ENCODE measurements around the gene NMNAT1. TPM values are rescaled to one million over a fixed set of nuclear protein-coding genes. Genes with fewer than 3 reads are reported as not detected.

The NMNAT1 gene
- total and polyA plus RNA-seq, 8 donors: 3.1 to 18.8 (median 8.7) TPM

GRCh38 chr1:9910076-9910422 lies 33.2 kb upstream of the NMNAT1 start, which contains the start of gene CTNNBIP1:
TSS of gene CTNNBIP1 (minus strand) at chr1:9910269. CDS start at chr1:9872064, 38,205 bp downstream.
- no peaks in the 10 kb centered on the region for H3K27me3 ChIP-seq
- intact Hi-C loops (cut with DNase I; ENCODE audit: low total_unique reads): no loop called here
- DNase-seq: no peak
- H3K4me3 ChIP-seq: peak within 1 kb of the TSS; percentile 75 to 95 (median 80)
- H3K27ac ChIP-seq: peak within 1 kb of the TSS; percentile 92 to 98 (median 94)
- H3K9me3 ChIP-seq: no peaks in the 10 kb centered on the region
- no peak for TF ChIP-seq CTCF (IDR thresholded peaks at IDR 0.05)
- TF ChIP-seq POLR2AphosphoS5 (IDR thresholded peaks at IDR 0.05): peak; percentile 12 to 92 (median 47)
- H3K36me3 ChIP-seq: no peaks in the 10 kb centered on the region
- WGBS, 5 donors: 0 to 1% (median 0%) methylated on average over 9 to 44 of the region's 55 CpGs; no CpG with 5 or more reads in 2 of the 5 donors
- peaks cover 23 to 53% (median 36%) of the 10 kb centered on the region in 4 donors for H3K4me1 ChIP-seq

GRCh38 chr1:9910423-9911178 lies 32.7 kb upstream of the NMNAT1 start:
- Histone ChIP-seq H3K36me3 (no peaks in the 10 kb centered on the region), H3K27ac (peak overlapping the region; percentile 92 to 98 (median 94)), H3K4me1 (peaks cover 23 to 48% (median 36%) of the 10 kb centered on the region in 4 donors), H3K9me3 (no peaks in the 10 kb centered on the region), H3K27me3 (no peaks in the 10 kb centered on the region), H3K4me3 (peak overlapping the region; percentile 52 to 59 (median 55))
- DNase-seq: peak; percentile 100
- intact Hi-C loops (cut with DNase I; ENCODE audit: low total_unique reads): no loop called here
- TF ChIP-seq POLR2AphosphoS5 (IDR thresholded peaks at IDR 0.05) (peak; percentile 77 to 88 (median 87)), EP300 (IDR thresholded peaks at IDR 0.05) (no peak), CTCF (IDR thresholded peaks at IDR 0.05) (no peak), POLR2A (IDR thresholded peaks at IDR 0.05) (peak in 2 of 4 donors; percentile 70 to 84)
- WGBS, 5 donors: 0 to 1% (median 1%) methylated on average over 22 to 45 of the region's 45 CpGs

GRCh38 chr1:9912264-9912936 lies 30.9 kb upstream of the NMNAT1 start:
- DNase-seq: no peak
- H3K4me3 ChIP-seq: no peak overlapping the region
- WGBS, 5 donors: 65 to 74% (median 70%) methylated on average over 11 to 12 of the region's 12 CpGs
- no peaks in the 10 kb centered on the region for H3K36me3 ChIP-seq
- no peaks in the 10 kb centered on the region for H3K9me3 ChIP-seq
- intact Hi-C loops (cut with DNase I; ENCODE audit: low total_unique reads): no loop called here
- peak overlapping the region in 1 of 5 donors; percentile 92 for H3K27ac ChIP-seq
- no peaks in the 10 kb centered on the region for H3K27me3 ChIP-seq
- peaks cover 23 to 34% (median 31%) of the 10 kb centered on the region in 4 donors for H3K4me1 ChIP-seq
- TF ChIP-seq EP300 (IDR thresholded peaks at IDR 0.05) (no peak), CTCF (IDR thresholded peaks at IDR 0.05) (no peak), POLR2A (IDR thresholded peaks at IDR 0.05) (no peak), POLR2AphosphoS5 (IDR thresholded peaks at IDR 0.05) (no peak)

- Histone ChIP-seq H3K27me3 (no peaks in the 10 kb centered on the region), H3K9me3 (no peaks in the 10 kb centered on the region), H3K27ac (no peak overlapping the region), H3K4me1 (peaks cover 5 to 12% (median 9%) of the 10 kb centered on the region in 4 donors), H3K36me3 (no peaks in the 10 kb centered on the region), H3K4me3 (no peak overlapping the region)
- DNase-seq: peak in 1 of 2 donors; percentile 19
- TF ChIP-seq EP300 (IDR thresholded peaks at IDR 0.05): no peak
- TF ChIP-seq CTCF (IDR thresholded peaks at IDR 0.05): no peak
- no peak for TF ChIP-seq POLR2A (IDR thresholded peaks at IDR 0.05)
- no peak for TF ChIP-seq POLR2AphosphoS5 (IDR thresholded peaks at IDR 0.05)
- WGBS, 5 donors: 43 to 64% (median 54%) methylated on average over 2 of the region's 2 CpGs
- intact Hi-C loops (cut with DNase I; ENCODE audit: low total_unique reads): no loop called here
Measured at GRCh38 chr1:9914610-9914937, 28.7 kb upstream of the NMNAT1 start.
